ENCODE results near the gene ELL2. TPM values are rescaled to one million over a fixed set of nuclear protein-coding genes. Genes with fewer than 3 reads are reported as not detected.

The ELL2 gene
- total and polyA plus RNA-seq, 9 of the 15 experiments (the other 6 are each of a cell fraction or from before 2014, with no cell fraction given), result 4.3 to 18.3 (median 14.5) TPM

- WGBS (ENCODE audit: insufficient coverage, low coverage, missing lambda C conversion rate), result 71% methylated on average over 5 of the region's 5 CpGs
- Histone ChIP-seq H3K27me3 (ENCODE audit: control insufficient read depth in 2 of 2, insufficient read depth in 2 of 2, low read length in 2 of 2) (no peaks in the 10 kb centered on the region), H3K4me2 (ENCODE audit: insufficient read depth, low read length) (peak overlapping the region; percentile 20; the same call in 1 of the 2 replicates), H3K27ac (ENCODE audit: extremely low read depth, low read depth, low read length) (peak overlapping the region; percentile 31; the same call in 2 of the 3 replicates), H3K36me3 (ENCODE audit: control insufficient read depth, insufficient read depth, low read length) (no peaks in the 10 kb centered on the region; the same call in 2 of the 3 replicates), H4K20me1 (replicated peaks; ENCODE audit: control insufficient read depth, insufficient read depth, low read length) (no peaks in the 10 kb centered on the region), H3K9ac (ENCODE audit: insufficient read depth in 1 of 2, low read depth in 2 of 2, low read length in 2 of 2) (no peak overlapping the region), H3K9me3 (replicated peaks; ENCODE audit: control insufficient read depth, insufficient read depth, low read depth, low read length) (no peaks in the 10 kb centered on the region), H3K9me1 (ENCODE audit: control insufficient read depth, insufficient read depth, low read length) (no peaks in the 10 kb centered on the region), H3K79me2 (ENCODE audit: control insufficient read depth, insufficient read depth, low read length) (peaks cover 52% of the 10 kb centered on the region), H3K4me1 (replicated peaks in 1 of 2; ENCODE audit: control insufficient read depth in 2 of 2, insufficient read depth in 2 of 2, low read length in 2 of 2) (peaks cover 9 to 76% of the 10 kb centered on the region in 2 experiments), H2AFZ (ENCODE audit: low read depth, low read length) (no peak overlapping the region), H3K4me3 (no peak overlapping the region)
- in situ Hi-C loops (cut with MboI), result no loop called here
- DNase-seq (ENCODE audit: extremely low read depth in 1 of 4, low spot score in 3 of 4), result no peak
- no peak for FAIRE-seq
- BruUV-seq (replicated peaks), result no TSS peak
- intact Hi-C loops (cut with micrococcal nuclease), result loop anchor here (10.0 kb wide), 1 partner anchor 212 kb away; no protein-coding TSS in a partner anchor
- no peak for TF ChIP-seq FOXJ3 (CRISPR knock-in tag; IDR thresholded peaks at IDR 0.05)
- TF ChIP-seq, protein P1, sequence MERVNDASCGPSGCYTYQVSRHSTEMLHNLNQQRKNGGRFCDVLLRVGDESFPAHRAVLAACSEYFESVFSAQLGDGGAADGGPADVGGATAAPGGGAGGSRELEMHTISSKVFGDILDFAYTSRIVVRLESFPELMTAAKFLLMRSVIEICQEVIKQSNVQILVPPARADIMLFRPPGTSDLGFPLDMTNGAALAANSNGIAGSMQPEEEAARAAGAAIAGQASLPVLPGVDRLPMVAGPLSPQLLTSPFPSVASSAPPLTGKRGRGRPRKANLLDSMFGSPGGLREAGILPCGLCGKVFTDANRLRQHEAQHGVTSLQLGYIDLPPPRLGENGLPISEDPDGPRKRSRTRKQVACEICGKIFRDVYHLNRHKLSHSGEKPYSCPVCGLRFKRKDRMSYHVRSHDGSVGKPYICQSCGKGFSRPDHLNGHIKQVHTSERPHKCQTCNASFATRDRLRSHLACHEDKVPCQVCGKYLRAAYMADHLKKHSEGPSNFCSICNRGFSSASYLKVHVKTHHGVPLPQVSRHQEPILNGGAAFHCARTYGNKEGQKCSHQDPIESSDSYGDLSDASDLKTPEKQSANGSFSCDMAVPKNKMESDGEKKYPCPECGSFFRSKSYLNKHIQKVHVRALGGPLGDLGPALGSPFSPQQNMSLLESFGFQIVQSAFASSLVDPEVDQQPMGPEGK (CRISPR knock-in tag; IDR thresholded peaks at IDR 0.05; ENCODE audit: borderline replicate concordance), result no peak
- ChIA-PET POLR2A (interaction anchor here (1.0 to 2.5 kb wide), 6 partner anchors 10 to 149 kb away, joined by 3 to 12 read pairs (median 4); no protein-coding TSS in a partner anchor), CTCF (ENCODE audit: low intra/inter-chr PET ratio) (no interaction called here)
- ATAC-seq, result peak; percentile 7; the same call in 2 of the 3 replicates
Measured at GRCh38 chr5:95936812-95937397, 24.7 kb downstream of the ELL2 start.

Measured in K562 (cell line).